ENCODE measurements around the gene HOXB7.

DNA sequence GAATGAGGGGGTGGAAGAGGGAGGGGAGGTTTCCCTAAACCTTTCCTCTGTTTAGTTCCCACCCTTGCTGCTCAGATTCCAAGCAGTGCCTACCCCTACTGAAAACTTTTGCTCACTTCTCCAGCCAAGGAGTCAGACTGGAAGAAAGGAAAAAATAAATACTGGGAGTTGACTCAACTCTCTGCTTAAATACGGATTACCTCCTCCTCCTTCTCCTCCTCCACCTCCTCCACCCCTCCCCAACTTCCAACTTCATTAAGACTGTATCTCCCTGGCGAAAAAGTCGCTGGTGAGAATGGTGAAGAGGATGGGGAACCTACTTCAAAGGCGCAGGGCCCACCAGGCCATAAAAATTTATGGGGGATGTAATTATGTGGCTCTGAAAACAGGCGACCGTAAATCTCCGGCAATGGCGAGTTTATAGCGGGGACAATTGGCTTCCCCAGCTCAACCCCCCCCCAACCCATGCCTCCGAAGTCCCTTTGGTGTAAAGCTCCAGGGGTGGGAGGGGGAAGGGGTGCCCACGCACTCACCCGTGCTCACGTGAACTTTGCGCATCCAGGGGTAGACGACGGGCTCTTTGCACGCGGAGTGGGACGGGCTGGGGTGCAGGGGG lies 33.4 kb downstream of the HOXB7 start:
- TF ChIP-seq, protein P1, sequence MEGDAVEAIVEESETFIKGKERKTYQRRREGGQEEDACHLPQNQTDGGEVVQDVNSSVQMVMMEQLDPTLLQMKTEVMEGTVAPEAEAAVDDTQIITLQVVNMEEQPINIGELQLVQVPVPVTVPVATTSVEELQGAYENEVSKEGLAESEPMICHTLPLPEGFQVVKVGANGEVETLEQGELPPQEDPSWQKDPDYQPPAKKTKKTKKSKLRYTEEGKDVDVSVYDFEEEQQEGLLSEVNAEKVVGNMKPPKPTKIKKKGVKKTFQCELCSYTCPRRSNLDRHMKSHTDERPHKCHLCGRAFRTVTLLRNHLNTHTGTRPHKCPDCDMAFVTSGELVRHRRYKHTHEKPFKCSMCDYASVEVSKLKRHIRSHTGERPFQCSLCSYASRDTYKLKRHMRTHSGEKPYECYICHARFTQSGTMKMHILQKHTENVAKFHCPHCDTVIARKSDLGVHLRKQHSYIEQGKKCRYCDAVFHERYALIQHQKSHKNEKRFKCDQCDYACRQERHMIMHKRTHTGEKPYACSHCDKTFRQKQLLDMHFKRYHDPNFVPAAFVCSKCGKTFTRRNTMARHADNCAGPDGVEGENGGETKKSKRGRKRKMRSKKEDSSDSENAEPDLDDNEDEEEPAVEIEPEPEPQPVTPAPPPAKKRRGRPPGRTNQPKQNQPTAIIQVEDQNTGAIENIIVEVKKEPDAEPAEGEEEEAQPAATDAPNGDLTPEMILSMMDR (IDR thresholded peaks at IDR 0.05): no peak
- peak in 1 of 2 donors; percentile 4 for TF ChIP-seq POLR2A (IDR thresholded peaks at IDR 0.05)

Data from sigmoid colon (tissue), 3 donors.